K562 (cell line): ENCODE results near the gene ZSCAN5C. TPM values are rescaled to one million over a fixed set of nuclear protein-coding genes. Genes with fewer than 3 reads are reported as not detected.

Experiments
- CEBPG ChIP-seq, 3 experiments: fragments of 200-800 bp in 1 of 3; sonication (Bioruptor generic) in 1 of 3; sonication (generic) in 1 of 3; formaldehyde crosslinking in 1 of 3; IDR thresholded peaks in 2 of 3; conservative IDR thresholded peaks in 1 of 3; 2 replicates each; pipeline versions ENCODE4 v1.6.1 to v1.8.0; 2016 to 2022; ENCODE audit warnings: missing compliant biosample characterization in 2 of 3, missing genetic modification characterization in 2 of 3, mild to moderate bottlenecking in 1 of 3, missing genetic modification reagents in 1 of 3
- FOXA1 ChIP-seq: fragments of 450-650 bp; IDR thresholded peaks from 2 replicates; pipeline ENCODE4 v1.6.1; 2016; ENCODE audit warnings: mild to moderate bottlenecking, borderline replicate concordance
- FOXA3 ChIP-seq, 2 experiments: fragments of 450-650 bp in 1 of 2; sonication (generic) in 1 of 2; formaldehyde crosslinking; IDR thresholded peaks in 1 of 2; conservative IDR thresholded peaks in 1 of 2; 2 replicates each; pipeline versions ENCODE4 v1.4.0 to v1.8.0; 2020 to 2022; ENCODE audit warnings: mild to moderate bottlenecking in 2 of 2, missing genetic modification reagents in 1 of 2
- GTF2B ChIP-seq: IDR thresholded peaks from 2 replicates; pipeline ENCODE4 v1.6.1; 2011; ENCODE audit not compliant: insufficient read length; ENCODE audit errors: extremely low read depth
- HDAC3 ChIP-seq: fragments of 450-650 bp; IDR thresholded peaks from 2 replicates; pipeline ENCODE4 v1.6.1; 2018; ENCODE audit warnings: borderline replicate concordance, mild to moderate bottlenecking, moderate library complexity; ENCODE audit not compliant: partially characterized antibody
- KDM1A ChIP-seq, 2 experiments: fragments of 450-650 bp; IDR thresholded peaks; 2 replicates each; pipeline ENCODE4 v1.6.1; 2016; ENCODE audit warnings: mild to moderate bottlenecking in 2 of 2
- KLF1 ChIP-seq: fragments of 450-650 bp; IDR thresholded peaks from 2 replicates; pipeline ENCODE4 v1.6.1; 2016; ENCODE audit warnings: missing genetic modification characterization, missing compliant biosample characterization
- MAZ ChIP-seq, 2 experiments: fragments of 450-650 bp in 1 of 2; sonication (generic) in 1 of 2; formaldehyde crosslinking; IDR thresholded peaks in 1 of 2; conservative IDR thresholded peaks in 1 of 2; 2 replicates each; pipeline versions ENCODE4 v1.4.0 to v1.5.0; 2020; ENCODE audit warnings: mild to moderate bottlenecking in 1 of 2, missing genetic modification reagents in 1 of 2
- NCOA1 ChIP-seq: fragments of 450-650 bp; IDR thresholded peaks from 2 replicates; pipeline ENCODE4 v1.6.1; 2016; ENCODE audit warnings: low read depth
- SOX6 ChIP-seq: fragments of 450-650 bp; IDR thresholded peaks from 2 replicates; pipeline ENCODE4 v1.6.1; 2014; ENCODE audit warnings: mild to moderate bottlenecking
- SPI1 ChIP-seq: IDR thresholded peaks from 2 replicates; pipeline ENCODE4 v1.6.1; 2011; ENCODE audit warnings: low read depth, low read length, control low read depth, borderline replicate concordance
- TEAD1 ChIP-seq, 2 experiments: fragments of 450-650 bp in 1 of 2; sonication (generic) in 1 of 2; formaldehyde crosslinking; IDR thresholded peaks; 2 replicates each; pipeline versions ENCODE4 v1.4.0 to v1.8.0; 2020 to 2022; ENCODE audit warnings: mild to moderate bottlenecking in 2 of 2, missing genetic modification reagents in 1 of 2
- WHSC1 ChIP-seq: IDR thresholded peaks from one replicate; pipeline ENCODE4 v1.6.1; 2012; ENCODE audit warnings: low read length, control low read depth, inconsistent platforms
- XRCC5 ChIP-seq: fragments of 200-400 bp; formaldehyde crosslinking; IDR thresholded peaks from 2 replicates; pipeline ENCODE4 v1.6.1; 2017; ENCODE audit warnings: low read depth, mild to moderate bottlenecking, low read length
- ZKSCAN8 ChIP-seq: fragments of 200-800 bp; sonication (Bioruptor generic); IDR thresholded peaks from 2 replicates; pipeline ENCODE4 v1.6.1; 2016; ENCODE audit warnings: missing genetic modification characterization, missing compliant biosample characterization
- polyA plus RNA-seq, 8 experiments: library from polyadenylated mRNA; depleted of rRNA in 4 of 8; stranded (reverse) in 5 of 8; unstranded in 3 of 8; fragments of >200 nt; fragmentation: Nextera tagmentation in 2 of 8; fragmentation: Illumina TruSeq in 1 of 8; extraction: Ambion mirVana in 2 of 8; extraction: Trizol in 1 of 8; gene quantifications; 2 replicates each; pipeline versions ENCODE4 v1.2.1 to v1.2.3, GENCODE V29; 2011 to 2014; ENCODE audit warnings: inconsistent platforms in 1 of 8, missing spikeins in 1 of 8
- total RNA-seq, 7 experiments: library from RNA; depleted of rRNA in 6 of 7; stranded (reverse); fragments of >200 nt in 6 of 7; fragmentation: Illumina TruSeq in 2 of 7; extraction: Trizol in 2 of 7; gene quantifications; 2 replicates each; pipeline versions ENCODE4 v1.2.1 to v1.2.3, GENCODE V29; 2011 to 2021; ENCODE audit warnings: low replicate concordance in 1 of 7
- TF ChIP-seq, protein P1 (sequence below): sonication (generic); formaldehyde crosslinking; IDR thresholded peaks from 2 replicates; pipeline ENCODE4 v1.8.0; 2023; ENCODE audit warnings: mild to moderate bottlenecking, missing genetic modification reagents
- TF ChIP-seq, protein P2 (sequence below): sonication (generic); formaldehyde crosslinking; IDR thresholded peaks from 2 replicates; pipeline ENCODE4 v1.8.0; 2022; ENCODE audit warnings: mild to moderate bottlenecking, missing genetic modification reagents, borderline replicate concordance
- TF ChIP-seq, protein P3 (sequence below): fragments of 250-450 bp; sonication (Bioruptor Pico); IDR thresholded peaks from 2 replicates; pipeline ENCODE4 v1.9.0; 2021; ENCODE audit warnings: mild to moderate bottlenecking, inconsistent platforms

The ZSCAN5C gene
- total and polyA plus RNA-seq, 9 of the 15 experiments (the other 6 are each of a cell fraction or from before 2014, with no cell fraction given) = 0.07 TPM; not detected in 8

DNA sequence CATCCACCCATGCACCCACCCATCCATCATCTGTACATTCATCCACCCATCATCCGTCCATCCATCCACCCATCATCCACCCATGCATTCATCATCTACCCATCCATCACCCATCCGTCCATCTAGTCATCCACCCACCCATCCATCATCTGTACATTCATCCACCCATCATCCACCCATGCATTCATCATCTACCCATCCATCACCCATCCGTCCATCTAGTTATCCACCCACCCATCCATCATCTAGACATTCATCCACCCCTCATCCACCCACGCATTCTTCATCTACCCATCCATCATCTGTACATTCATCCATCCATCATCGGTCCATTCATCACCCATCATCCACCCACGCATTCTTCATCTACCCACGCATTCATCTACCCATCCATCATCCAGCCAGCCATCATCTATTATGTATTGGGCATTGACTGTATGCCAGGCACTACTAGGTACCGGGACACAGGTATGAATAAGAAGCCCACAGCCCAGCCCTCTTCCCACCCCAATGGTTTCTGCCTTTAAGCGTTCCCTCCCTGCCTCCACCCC lies 43.0 kb upstream of the ZSCAN5C start (continued):
- TF ChIP-seq ZKSCAN8 (CRISPR knock-in tag) (no peak), SOX6 (no peak), WHSC1 (no peak), NCOA1 (peak; percentile 27; the same call in 1 of the 2 replicates), XRCC5 (no peak), HDAC3 (no peak), CEBPG (CRISPR knock-in tag; IDR thresholded peaks at IDR 0.05) (no peak), CEBPG (tag; conservative IDR thresholded peaks at IDR 0.05 in 1 of 2, IDR thresholded peaks at IDR 0.05 in 1 of 2) (no peak), KLF1 (tag) (no peak), FOXA3 (CRISPR knock-in tag; conservative IDR thresholded peaks at IDR 0.05 in 1 of 2, IDR thresholded peaks at IDR 0.05 in 1 of 2) (no peak), MAZ (CRISPR knock-in tag; conservative IDR thresholded peaks at IDR 0.05 in 1 of 2, IDR thresholded peaks at IDR 0.05 in 1 of 2) (no peak), SPI1 (no peak), FOXA1 (no peak), KDM1A (IDR thresholded peaks at IDR 0.05) (peak; percentile 46 to 58; a peak in 3 of 4 replicates), GTF2B (no peak), TEAD1 (CRISPR knock-in tag; IDR thresholded peaks at IDR 0.05) (no peak)
- TF ChIP-seq, protein P1, sequence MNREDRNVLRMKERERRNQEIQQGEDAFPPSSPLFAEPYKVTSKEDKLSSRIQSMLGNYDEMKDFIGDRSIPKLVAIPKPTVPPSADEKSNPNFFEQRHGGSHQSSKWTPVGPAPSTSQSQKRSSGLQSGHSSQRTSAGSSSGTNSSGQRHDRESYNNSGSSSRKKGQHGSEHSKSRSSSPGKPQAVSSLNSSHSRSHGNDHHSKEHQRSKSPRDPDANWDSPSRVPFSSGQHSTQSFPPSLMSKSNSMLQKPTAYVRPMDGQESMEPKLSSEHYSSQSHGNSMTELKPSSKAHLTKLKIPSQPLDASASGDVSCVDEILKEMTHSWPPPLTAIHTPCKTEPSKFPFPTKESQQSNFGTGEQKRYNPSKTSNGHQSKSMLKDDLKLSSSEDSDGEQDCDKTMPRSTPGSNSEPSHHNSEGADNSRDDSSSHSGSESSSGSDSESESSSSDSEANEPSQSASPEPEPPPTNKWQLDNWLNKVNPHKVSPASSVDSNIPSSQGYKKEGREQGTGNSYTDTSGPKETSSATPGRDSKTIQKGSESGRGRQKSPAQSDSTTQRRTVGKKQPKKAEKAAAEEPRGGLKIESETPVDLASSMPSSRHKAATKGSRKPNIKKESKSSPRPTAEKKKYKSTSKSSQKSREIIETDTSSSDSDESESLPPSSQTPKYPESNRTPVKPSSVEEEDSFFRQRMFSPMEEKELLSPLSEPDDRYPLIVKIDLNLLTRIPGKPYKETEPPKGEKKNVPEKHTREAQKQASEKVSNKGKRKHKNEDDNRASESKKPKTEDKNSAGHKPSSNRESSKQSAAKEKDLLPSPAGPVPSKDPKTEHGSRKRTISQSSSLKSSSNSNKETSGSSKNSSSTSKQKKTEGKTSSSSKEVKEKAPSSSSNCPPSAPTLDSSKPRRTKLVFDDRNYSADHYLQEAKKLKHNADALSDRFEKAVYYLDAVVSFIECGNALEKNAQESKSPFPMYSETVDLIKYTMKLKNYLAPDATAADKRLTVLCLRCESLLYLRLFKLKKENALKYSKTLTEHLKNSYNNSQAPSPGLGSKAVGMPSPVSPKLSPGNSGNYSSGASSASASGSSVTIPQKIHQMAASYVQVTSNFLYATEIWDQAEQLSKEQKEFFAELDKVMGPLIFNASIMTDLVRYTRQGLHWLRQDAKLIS (CRISPR knock-in tag) = no peak
- TF ChIP-seq, protein P2, sequence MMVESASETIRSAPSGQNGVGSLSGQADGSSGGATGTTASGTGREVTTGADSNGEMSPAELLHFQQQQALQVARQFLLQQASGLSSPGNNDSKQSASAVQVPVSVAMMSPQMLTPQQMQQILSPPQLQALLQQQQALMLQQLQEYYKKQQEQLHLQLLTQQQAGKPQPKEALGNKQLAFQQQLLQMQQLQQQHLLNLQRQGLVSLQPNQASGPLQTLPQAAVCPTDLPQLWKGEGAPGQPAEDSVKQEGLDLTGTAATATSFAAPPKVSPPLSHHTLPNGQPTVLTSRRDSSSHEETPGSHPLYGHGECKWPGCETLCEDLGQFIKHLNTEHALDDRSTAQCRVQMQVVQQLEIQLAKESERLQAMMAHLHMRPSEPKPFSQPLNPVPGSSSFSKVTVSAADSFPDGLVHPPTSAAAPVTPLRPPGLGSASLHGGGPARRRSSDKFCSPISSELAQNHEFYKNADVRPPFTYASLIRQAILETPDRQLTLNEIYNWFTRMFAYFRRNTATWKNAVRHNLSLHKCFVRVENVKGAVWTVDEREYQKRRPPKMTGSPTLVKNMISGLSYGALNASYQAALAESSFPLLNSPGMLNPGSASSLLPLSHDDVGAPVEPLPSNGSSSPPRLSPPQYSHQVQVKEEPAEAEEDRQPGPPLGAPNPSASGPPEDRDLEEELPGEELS = no peak
- TF ChIP-seq, protein P3, sequence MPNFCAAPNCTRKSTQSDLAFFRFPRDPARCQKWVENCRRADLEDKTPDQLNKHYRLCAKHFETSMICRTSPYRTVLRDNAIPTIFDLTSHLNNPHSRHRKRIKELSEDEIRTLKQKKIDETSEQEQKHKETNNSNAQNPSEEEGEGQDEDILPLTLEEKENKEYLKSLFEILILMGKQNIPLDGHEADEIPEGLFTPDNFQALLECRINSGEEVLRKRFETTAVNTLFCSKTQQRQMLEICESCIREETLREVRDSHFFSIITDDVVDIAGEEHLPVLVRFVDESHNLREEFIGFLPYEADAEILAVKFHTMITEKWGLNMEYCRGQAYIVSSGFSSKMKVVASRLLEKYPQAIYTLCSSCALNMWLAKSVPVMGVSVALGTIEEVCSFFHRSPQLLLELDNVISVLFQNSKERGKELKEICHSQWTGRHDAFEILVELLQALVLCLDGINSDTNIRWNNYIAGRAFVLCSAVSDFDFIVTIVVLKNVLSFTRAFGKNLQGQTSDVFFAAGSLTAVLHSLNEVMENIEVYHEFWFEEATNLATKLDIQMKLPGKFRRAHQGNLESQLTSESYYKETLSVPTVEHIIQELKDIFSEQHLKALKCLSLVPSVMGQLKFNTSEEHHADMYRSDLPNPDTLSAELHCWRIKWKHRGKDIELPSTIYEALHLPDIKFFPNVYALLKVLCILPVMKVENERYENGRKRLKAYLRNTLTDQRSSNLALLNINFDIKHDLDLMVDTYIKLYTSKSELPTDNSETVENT (CRISPR knock-in tag) = no peak
